Measurements from ENCODE around the gene PTGER2. TPM values are rescaled to one million over a fixed set of nuclear protein-coding genes. Genes with fewer than 3 reads are reported as not detected.

PTGER2 gene
- total RNA-seq: under 1 TPM in 2 of 4 donors, not detected in 2; 0.25 to 0.78 TPM

DNA sequence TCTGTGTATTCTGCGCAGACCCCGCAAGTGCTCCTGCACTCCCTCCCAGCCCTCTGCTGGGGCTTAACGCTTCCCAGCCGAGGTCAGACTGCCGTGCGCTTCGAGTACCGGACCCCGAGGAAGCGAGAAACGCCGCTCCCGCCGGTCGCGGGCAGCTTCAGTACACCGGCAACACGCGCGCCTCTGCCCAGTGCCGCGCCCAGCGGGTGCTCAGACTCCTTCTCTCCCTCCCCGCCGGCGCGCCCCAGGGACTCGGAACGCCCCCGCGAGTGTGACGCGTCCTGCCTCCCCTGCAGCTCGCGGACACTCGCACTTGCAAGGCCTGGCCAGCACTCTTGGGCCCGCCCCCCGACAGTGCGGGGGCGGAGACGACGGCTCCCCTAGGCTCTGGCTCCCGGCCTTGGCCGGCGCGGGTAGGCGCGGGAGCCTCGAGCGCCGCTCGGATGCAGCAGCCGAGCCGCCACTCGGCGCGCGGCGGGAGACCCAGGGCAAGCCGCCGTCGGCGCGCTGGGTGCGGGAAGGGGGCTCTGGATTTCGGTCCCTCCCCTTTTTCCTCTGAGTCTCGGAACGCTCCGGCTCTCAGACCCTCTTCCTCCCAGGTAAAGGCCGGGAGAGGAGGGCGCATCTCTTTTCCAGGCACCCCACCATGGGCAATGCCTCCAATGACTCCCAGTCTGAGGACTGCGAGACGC is at the start of gene PTGER2:
Gene PTGER2 (plus strand): TSS at position 410 of the 692 bp plus-strand sequence. CDS start 237 bp downstream, at position 647.
- Histone ChIP-seq H3K27ac (no peak within 1 kb of the TSS), H3K4me1 (peaks cover 6 to 15% of the 10 kb centered on the region in 2 donors), H3K4me3 (peak within 1 kb of the TSS; percentile 41 to 57 (median 54)), H3K36me3 (no peaks in the 10 kb centered on the region), H3K9me3 (no peaks in the 10 kb centered on the region), H3K27me3 (peaks cover 9 to 21% (median 21%) of the 10 kb centered on the region in 3 donors)
- in situ Hi-C loops (cut with MboI; ENCODE audit: low sequenced_read_pairs in 4 of 4): no loop called here
- TF ChIP-seq POLR2A (IDR thresholded peaks at IDR 0.05): peak; percentile 30 to 50
- TF ChIP-seq CTCF (IDR thresholded peaks at IDR 0.05 in 4 of 5, conservative IDR thresholded peaks at IDR 0.05 in 1 of 5): no peak
- DNase-seq (peak; percentile 45 to 54), ATAC-seq (peak; percentile 40 to 49)
- intact Hi-C loops (cut with DNase I; ENCODE audit: low total_unique reads): no loop called here

- in situ Hi-C loops (cut with MboI; ENCODE audit: low sequenced_read_pairs in 4 of 4) (no loop called here), intact Hi-C loops (cut with DNase I; ENCODE audit: low total_unique reads) (no loop called here)
- TF ChIP-seq CTCF (IDR thresholded peaks at IDR 0.05 in 4 of 5, conservative IDR thresholded peaks at IDR 0.05 in 1 of 5): no peak
- TF ChIP-seq POLR2A (IDR thresholded peaks at IDR 0.05): no peak
- H3K4me3 ChIP-seq: no peak overlapping the region
- DNase-seq: no peak
- no peaks in the 10 kb centered on the region for H3K36me3 ChIP-seq
- H3K4me1 ChIP-seq: peaks cover 0 to 3% of the 10 kb centered on the region in 2 donors
- no peaks in the 10 kb centered on the region for H3K9me3 ChIP-seq
- no peak for ATAC-seq
- peaks cover 3 to 19% (median 13%) of the 10 kb centered on the region in 3 donors for H3K27me3 ChIP-seq
- no peak overlapping the region for H3K27ac ChIP-seq
These were observed 48.9 kb upstream of the PTGER2 start for GRCh38 chr14:52265253-52265652.

DNA sequence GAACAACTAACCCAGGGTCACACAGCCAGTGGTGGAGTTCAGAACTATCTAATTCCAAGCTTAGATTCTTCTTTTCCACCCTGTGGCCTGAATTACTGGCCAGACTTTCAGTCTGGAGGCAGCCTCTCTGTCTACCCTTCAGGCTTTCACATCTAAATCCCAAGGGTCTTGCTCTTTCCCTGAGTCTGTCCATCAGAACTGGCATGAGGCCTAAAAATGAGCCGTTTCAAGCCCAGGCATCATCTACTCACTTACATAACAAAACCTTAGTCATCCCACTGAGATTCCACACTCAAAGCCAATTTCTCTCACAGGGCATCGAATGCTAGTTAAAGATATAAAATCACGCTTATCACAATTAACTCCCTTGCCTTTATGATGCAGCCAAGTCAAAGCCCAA is 47.9 kb upstream of the PTGER2 start:
- Histone ChIP-seq H3K9me3 (no peaks in the 10 kb centered on the region), H3K4me3 (no peak overlapping the region), H3K27ac (no peak overlapping the region), H3K27me3 (peaks cover 3 to 19% (median 13%) of the 10 kb centered on the region in 3 donors), H3K4me1 (peaks cover 0 to 3% of the 10 kb centered on the region in 2 donors), H3K36me3 (no peaks in the 10 kb centered on the region)
- peak; percentile 33 to 62 for DNase-seq
- in situ Hi-C loops (cut with MboI; ENCODE audit: low sequenced_read_pairs in 4 of 4) (no loop called here), intact Hi-C loops (cut with DNase I; ENCODE audit: low total_unique reads) (no loop called here)
- TF ChIP-seq CTCF (IDR thresholded peaks at IDR 0.05 in 4 of 5, conservative IDR thresholded peaks at IDR 0.05 in 1 of 5) (no peak), POLR2A (IDR thresholded peaks at IDR 0.05) (no peak)
- ATAC-seq: peak in 1 of 2 donors; percentile 60

- H3K9me3 ChIP-seq: no peaks in the 10 kb centered on the region
- intact Hi-C loops (cut with DNase I; ENCODE audit: low total_unique reads): no loop called here
- no peak overlapping the region for H3K27ac ChIP-seq
- in situ Hi-C loops (cut with MboI; ENCODE audit: low sequenced_read_pairs in 4 of 4): no loop called here
- H3K4me3 ChIP-seq: no peak overlapping the region
- ATAC-seq (no peak), DNase-seq (no peak)
- no peaks in the 10 kb centered on the region for H3K36me3 ChIP-seq
- TF ChIP-seq CTCF (IDR thresholded peaks at IDR 0.05 in 4 of 5, conservative IDR thresholded peaks at IDR 0.05 in 1 of 5) (no peak), POLR2A (IDR thresholded peaks at IDR 0.05) (no peak)
- peaks cover 0 to 3% of the 10 kb centered on the region in 2 donors for H3K4me1 ChIP-seq
- H3K27me3 ChIP-seq: peaks cover 3 to 19% (median 13%) of the 10 kb centered on the region in 3 donors
These were observed 47.3 kb upstream of the PTGER2 start for GRCh38 chr14:52266782-52267181.
